Stimulated activated CD4-positive, alpha-beta T cell treated with anti-CD3 and anti-CD28 coated beads, Interleukin-1b, Interleukin-23, amount 100 ng/mL, for 48 hours (primary cell): ENCODE data around the gene ZNF598.
"Not testable (repeated sequence)": the region's sequence is repeated elsewhere in the genome, so short reads cannot be mapped to it uniquely, and the experiment has no call there.

Experiments
- DNase-seq: peaks from one replicate; pipeline ENCODE4 v3.0.0-alpha.2; 2020

The ZNF598 gene

GRCh38 chr16:2027024-2028010 is 17.7 kb upstream of the ZNF598 start:
- DNase-seq, result no peak

- no peak for DNase-seq
Measured at GRCh38 chr16:2026461-2027023, 16.9 kb upstream of the ZNF598 start, which contains the start of gene NHERF2. Gene NHERF2, plus strand, starts transcription at chr16:2026902. Its CDS starts 104 bp downstream, at chr16:2027006.

- no peak for DNase-seq
Measured at GRCh38 chr16:2025878-2026460, 16.3 kb upstream of the ZNF598 start.

GRCh38 chr16:2025251-2025650 is 15.6 kb upstream of the ZNF598 start:
- DNase-seq, result no peak

GRCh38 chr16:2024032-2024420 is 14.4 kb upstream of the ZNF598 start:
- no peak for DNase-seq

GRCh38 chr16:2023092-2024031 is 13.7 kb upstream of the ZNF598 start:
- DNase-seq, result peak; percentile 93

- DNase-seq, result no peak
Measured at GRCh38 chr16:2022723-2023091, 13.1 kb upstream of the ZNF598 start.

- no peak for DNase-seq
Measured at GRCh38 chr16:2019921-2020831, 10.6 kb upstream of the ZNF598 start.

- peak; percentile 43 for DNase-seq
Measured at GRCh38 chr16:2019518-2019920, 9.9 kb upstream of the ZNF598 start, which contains the start of gene NPW. Gene NPW, plus strand, starts transcription at chr16:2019785.

- no peak for DNase-seq
Measured at GRCh38 chr16:2016407-2016922, 6.8 kb upstream of the ZNF598 start.

- DNase-seq, result no peak
Measured at GRCh38 chr16:2015947-2016208, 6.3 kb upstream of the ZNF598 start.

- DNase-seq, result no peak
Measured at GRCh38 chr16:2015117-2015946, 5.7 kb upstream of the ZNF598 start.

GRCh38 chr16:2013527-2013926 is 3.9 kb upstream of the ZNF598 start:
- no peak for DNase-seq

- DNase-seq, result not testable (repeated sequence)
Measured at GRCh38 chr16:2011726-2012125, 2.1 kb upstream of the ZNF598 start.

- DNase-seq, result no peak
Measured at GRCh38 chr16:2009164-2009711, 383 bp downstream of the ZNF598 start.

GRCh38 chr16:2008631-2009163 is 924 bp downstream of the ZNF598 start:
- DNase-seq, result peak; percentile 46

- peak; percentile 34 for DNase-seq
Measured at GRCh38 chr16:2008009-2008526, 1.6 kb downstream of the ZNF598 start.

GRCh38 chr16:2007081-2007836 is 2.4 kb downstream of the ZNF598 start:
- DNase-seq, result no peak

GRCh38 chr16:2006317-2006716 is 3.3 kb downstream of the ZNF598 start:
- no peak for DNase-seq
